HG03025 (cell line): ENCODE measurements around the gene HEYL.

ENCODE experiments used
- ATAC-seq: cut with Tn5 transposase; IDR thresholded peaks from one replicate; pipeline ENCODE4 v1.9.1; 2021; ENCODE audit warnings: mild to moderate bottlenecking, moderate library complexity; ENCODE audit not compliant: unreplicated experiment, low FRiP score

The HEYL gene

DNA sequence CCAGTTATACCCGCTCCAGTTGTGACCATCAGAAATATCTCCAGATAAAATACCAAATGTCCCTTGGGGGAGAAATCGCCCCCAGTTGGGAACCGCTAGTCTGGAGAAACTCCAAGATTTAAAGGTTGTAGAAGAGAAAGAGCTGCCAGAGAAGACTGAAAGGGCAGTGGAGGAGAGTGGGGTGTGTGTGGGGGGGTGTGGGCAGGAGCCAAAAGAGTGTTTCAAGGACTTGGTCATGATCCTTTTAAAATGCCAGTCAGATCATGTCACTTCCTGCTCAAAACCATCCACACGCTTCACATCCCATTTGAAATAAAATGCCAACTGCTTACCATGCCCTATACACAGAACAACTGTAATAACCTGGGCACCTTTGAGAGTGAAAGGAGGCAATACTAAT, 3.4 kb upstream of the HEYL start:
- ATAC-seq, result no peak

DNA sequence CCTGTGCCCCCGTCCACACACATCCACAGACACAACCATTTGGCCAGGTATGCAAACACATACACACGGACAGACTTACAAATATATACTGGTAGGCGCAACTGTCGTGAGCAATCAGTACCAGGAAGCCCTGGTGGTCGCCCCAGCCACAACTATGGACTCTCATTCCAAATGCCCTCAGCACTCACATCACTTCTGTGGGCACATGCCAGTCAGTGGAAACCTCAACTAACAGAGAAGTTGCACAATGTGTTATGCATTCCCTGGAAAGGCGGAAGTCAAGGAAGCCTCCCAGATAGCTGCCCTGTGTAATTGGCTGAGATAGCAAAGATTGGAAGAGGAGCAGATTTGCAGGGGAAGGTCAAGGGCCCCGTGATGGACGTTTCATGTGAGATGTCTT, 1.4 kb upstream of the HEYL start:
- no peak for ATAC-seq

DNA sequence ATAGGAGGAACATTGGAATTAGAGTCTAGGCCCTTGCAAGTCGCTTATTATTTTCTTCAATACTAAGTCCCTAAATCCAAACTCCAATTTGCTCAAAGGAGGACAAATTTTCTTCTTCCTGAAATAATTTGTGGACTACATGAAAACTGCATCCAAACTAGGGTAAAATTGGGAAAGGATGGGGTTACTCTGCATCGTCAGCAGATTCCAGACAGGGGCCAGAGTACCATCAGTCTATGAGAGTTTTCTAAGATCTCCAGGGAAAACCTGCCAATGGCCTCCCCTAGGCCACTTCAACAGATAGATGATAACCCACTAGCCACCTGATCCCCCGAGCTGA, 508 bp downstream of the HEYL start:
- no peak for ATAC-seq

DNA sequence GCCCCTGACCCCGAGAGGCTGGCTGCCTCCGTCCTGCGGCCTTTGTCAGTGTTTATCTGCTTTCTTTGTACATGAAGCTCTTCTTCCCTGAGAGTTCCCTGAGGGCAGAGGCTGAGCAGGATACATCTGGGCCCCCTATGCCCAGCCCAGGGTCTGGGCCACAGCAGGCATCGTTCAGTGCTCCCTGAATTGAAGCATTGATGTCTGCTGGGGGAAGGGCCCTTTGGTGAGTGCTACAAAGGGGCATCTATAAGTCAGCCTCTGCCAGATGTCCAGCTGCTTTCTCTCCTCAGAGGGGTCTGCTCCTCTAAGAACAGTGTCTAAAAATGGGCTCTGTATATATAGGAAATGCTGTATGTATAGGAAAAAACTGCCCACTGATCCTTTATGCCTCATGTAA, 2.1 kb downstream of the HEYL start:
- ATAC-seq, result no peak

DNA sequence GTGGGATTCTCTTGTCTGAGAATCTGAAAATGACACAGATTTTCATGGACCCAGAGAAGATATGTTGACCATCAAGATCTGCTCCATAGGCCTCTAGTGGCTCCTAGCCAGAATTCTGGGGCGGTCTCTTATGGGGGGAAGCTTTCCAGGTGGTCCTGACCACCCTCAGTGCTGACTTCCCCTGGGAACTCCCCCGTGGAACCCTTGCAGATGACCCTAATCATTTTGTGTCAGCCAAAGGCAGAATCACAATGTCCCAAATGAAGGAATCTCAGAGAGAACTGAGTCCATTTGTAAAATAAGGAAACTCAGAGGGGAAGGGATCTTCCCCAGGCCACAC, 3.6 kb downstream of the HEYL start:
- no peak for ATAC-seq

DNA sequence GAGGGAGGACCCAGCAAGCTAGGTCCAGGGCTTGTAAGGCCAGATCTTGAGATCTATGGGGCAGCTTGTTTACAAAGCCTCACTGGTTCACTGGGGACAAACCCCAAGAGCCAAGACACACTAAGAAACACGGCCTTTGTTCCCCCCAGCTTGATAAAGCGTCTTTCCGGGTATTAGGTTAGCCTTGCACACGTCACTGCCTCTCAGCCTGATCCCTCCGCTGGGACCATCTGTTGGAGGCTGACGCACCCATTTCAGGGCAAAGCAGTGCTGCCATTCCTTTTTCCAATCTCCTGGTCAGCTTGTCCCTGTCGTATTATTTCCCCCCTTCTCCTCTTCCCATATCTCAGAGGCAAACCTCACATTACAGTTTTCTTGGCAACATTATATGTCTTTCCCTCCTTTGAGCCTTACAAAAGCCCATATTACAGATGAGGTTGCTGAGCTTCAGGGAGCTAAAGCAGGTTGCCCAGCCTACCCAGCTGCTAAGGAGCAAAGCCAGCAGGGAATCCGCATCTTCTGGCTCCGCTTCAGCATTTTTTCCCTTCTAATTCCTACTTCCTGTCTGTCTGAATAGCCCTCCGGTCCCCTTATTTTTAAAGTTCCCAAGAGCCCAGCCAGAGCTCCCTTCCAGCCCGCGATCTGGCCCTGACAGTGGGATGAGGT, 4.1 kb downstream of the HEYL start:
- no peak for ATAC-seq

DNA sequence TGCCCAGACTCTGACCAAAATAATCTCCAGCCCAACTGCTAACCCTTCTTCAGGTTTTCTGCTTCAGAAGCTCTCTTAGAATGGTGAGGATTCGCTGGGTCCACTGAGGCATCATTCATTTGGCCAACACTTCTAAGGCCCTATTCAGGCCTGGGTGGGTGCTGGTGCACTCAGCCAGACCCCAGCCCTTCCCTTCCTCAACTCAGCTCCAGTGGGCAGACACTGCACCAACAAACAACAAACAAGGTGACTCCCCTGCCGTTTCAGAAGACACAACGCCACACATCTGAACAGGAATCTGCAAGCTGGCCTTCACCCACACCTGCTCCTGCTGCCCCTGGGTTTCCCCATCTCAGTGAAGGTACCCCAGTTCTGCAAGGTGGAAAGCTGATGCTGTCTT, 6.0 kb downstream of the HEYL start:
- no peak for ATAC-seq

DNA sequence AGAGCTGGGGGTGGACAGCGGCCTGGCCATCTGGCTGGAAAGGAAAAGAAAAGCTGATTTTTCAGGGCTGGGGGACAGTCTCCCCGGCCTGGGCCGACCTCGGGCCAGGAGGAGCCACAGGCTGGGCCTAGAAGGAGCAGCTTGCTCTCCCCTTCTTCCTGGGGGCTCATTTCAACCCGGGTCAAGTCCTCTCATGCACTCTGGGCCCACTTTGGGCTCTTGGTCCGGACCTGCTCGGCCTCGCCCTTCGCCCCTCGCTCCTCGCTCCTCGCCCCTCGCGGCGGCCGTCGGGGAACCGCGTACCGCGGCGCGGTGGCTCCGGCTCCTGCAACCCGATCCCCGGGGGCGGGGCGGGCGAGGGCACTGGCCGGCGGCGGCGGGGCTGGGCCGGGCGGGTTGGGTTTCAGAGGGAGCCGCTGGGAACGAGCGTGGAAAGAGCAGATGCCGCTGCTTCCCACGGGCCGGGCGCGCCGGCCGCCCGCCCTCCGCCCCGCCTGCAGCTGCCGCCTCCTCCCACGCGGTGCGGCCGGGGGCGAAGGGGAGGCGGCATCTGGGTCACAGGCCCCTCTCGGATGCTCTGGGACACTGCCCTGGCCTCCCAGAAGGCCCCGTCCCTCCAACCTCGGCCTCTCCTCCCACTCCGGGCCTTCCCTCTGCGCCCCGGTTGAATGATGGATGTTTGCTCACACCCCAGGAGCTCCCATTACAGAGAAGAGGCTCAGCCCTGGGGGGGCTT, 6.6 kb downstream of the HEYL start:
- ATAC-seq, result no peak

DNA sequence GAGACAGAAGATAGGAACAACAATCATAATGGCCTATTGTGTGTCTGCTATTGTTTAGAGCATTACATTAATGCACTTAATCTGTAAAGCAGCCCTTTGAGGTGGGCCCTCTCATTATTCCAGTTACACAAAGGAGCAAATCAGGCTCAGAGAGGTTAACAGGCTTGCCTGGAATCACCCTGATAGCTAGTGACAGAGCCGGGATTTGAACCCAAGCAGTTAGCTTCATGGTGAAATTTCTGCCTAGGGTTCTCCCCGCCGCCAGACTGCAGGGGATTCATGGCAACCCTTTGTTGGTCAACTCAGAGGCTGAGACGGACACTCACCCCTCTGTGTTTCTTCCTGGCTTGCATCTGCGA, 7.1 kb downstream of the HEYL start:
- no peak for ATAC-seq

DNA sequence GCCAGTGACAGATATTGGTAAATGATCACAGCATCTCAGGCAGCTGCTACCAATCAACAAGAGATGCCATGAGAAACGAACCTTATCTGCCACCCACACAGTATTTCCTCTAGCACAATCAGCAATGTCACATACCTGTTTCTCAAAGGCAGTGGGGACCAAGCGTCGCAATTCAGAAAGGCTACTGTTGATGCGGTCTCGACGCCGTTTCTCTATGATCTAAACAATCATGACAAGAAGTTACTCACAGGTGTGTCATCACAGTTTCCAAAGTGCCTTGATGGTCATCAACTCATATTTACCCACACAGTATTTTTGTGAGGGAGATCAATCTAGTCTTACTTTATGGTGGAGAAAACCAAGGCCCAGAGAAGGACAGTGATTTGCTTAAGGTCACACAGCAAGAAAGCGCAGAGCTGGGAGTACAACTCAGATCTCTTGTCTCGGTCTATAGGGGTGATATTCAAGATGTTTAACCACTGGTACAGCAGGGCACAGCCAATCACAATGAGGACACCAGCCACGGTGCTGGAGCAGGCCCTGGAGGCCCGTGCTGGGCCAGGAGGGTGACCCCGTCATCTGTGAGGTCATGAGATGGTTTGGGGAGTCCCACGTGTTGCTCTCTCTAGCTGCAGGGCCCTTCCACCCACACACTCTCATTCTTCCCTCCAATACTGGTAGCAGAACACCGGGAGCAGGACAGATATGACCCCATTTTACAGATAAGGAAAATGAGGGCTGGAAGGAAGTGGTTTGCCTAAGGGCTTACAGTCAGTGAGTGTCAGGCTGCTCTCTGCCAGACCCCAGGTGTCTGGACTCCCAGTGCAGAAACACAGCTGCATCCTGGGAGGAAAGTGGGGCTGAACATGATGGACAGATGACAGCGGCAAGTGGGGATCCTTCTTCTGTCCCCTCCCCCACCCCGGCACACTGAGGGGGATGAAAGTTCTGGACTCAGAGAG, 7.8 kb downstream of the HEYL start:
- ATAC-seq, result no peak

DNA sequence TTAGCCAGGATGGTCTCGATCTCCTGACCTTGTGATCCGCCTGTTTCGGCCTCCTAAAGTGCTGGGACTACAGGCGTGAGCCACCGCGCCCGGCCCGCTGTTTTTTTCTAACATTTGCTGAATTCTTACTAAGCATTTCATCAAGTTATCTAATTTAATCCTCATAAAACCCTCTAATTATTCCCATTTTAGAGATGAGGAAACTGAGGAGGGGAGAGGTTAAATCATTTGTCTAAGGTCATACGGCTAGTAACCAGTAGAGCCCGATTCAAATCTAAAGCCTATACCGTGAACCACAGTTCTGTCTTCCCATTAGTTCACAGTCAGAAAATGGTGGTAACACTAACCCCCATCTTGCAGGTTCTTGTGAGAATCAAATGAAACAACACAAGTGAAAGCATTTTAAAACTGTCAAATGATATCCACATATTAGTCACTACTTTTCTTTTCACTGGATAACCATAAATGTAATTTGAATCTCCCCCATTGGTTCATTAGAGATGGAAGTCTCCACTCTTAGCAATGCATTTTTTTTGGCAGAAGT, 10.6 kb downstream of the HEYL start:
- no peak for ATAC-seq

DNA sequence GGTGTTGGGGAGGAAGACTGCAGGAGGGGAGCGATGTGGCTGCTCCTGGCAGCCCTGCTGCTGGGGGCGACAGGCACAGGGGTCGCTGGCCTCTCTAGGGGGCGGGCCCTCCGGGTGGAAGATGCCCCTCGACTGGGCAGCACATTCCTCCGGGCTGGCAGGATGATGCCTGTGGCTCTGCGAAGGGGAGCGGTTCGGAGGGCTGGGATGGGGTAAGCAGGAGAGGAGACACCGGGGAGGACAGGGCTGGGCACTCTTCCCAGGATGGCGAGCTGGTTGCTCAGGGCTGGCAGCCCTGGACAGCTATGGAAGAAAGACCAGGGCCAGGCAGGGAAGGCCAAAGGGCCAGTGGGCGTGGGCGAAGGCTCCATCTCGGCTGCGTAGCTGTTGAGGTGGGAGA, 12.8 kb downstream of the HEYL start:
- no peak for ATAC-seq

DNA sequence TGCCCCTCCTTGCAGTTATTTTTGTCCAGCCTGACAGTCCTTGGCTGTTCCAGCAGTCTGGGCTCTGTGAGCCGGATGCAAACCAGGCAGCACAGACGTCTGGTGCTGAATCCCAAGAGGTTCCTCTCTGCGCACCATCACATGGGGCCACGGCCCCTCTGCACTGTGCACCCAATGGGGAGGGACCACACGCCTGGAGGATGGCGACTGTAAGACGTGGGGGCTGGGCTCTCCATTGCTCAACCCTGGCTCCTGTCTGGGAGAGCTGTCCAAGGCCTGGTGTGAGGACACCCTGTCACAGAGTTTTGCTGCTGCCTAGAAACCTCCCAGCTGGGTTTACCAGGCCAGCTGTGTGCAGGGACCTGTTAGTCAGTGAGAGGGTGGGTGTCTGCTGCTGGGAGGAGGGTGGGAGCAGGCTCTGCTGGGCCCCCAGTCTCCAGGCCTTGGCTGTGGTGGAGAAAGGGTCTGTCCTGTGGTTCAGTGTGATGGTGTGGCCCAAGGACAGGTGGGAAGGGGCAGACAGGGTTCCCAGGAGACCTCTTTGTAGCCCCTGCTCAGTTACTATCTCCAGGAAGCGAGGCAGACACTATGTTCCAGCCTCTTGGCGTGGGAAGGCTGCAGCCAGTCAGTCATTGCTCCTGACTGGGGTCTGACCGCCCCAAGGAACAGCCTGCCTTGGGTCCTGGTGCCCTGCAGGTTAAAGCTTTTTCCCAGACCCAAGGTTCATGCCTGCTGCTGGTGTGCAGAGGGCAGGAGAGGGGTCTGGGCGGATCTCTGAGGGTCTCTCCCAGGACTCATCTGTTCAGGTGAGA, 13.8 kb downstream of the HEYL start:
- ATAC-seq, result no peak

DNA sequence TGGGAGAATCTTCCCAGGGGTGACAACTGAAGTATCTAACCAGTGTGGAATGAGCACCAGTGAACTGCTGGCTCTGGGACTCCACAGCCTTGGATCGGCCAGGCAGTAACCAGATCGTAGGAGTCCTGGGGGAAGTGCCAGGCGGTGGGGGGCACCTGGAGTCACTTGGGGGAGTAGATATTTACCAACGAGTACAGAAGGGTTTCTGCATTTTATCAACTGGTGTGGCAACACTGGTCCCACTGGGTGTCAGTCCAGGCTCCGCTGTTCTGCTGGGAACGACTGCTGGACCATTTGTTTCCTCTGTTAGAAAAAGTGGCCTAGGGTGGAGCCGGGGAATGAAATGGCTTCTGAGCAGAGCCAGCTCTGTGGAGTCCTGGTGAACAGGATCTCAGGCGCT, 14.4 kb downstream of the HEYL start:
- ATAC-seq, result no peak

DNA sequence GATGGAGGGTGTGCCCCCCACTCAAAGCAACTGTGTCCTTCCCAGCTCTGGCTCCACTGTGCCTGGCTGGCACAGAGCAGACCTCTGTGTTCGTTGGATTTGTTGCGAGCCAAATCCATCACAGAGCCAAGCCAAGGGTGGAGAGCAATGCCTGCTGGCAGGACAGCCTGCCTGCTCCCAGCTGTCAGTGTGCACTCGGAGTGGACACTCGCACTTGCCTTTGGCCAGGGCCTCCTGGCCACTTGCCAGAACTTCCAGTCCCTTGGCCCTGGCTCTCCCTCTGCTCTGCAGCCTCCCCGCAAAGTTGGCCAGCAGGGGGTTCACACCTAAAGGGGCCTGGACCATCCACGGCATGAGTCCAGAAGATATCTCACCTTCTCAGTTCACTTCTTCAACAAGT, 16.4 kb downstream of the HEYL start:
- no peak for ATAC-seq

DNA sequence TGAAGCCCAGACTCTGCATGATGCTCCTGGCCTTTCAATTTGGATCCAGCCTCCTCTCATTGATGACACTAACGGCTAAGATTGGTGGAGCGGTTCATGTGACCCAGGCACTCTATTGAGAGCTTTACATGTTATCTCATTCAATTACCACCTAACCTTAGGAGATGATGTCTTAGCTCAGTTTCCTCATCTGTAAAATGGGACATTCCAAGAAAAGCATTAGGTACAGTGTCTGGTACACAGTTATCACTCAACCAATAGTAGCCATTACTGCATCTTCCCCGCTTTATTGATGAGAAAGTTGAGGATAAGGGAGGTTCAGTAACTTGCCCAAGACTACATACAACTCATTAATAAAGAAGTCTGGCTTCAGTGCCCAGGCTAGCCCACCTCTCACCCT, 17.0 kb downstream of the HEYL start:
- no peak for ATAC-seq

DNA sequence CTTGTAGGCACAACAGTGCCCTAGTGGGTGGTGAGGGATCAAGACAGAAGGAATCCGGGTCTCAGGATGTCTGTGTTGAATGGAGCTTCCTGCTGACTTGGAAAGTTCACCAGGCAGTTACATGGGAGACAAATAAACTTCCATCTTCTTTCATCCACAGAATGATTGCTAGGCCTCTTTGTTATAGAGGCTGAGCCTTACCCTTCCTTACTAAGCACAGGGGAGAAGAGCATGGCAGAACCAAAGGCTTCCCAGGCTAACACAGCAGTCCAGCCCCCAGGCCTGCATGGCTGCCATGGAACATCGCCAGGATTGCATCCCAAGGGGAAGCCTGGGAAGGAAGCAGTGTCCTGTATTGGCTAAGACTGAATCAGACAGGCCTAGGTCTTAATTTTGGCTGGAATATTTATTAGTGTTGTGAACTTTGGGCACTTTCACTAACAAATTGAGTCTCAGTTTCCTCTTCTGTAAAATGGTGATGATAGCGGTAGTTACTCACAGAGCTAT, 18.7 kb downstream of the HEYL start:
- no peak for ATAC-seq

DNA sequence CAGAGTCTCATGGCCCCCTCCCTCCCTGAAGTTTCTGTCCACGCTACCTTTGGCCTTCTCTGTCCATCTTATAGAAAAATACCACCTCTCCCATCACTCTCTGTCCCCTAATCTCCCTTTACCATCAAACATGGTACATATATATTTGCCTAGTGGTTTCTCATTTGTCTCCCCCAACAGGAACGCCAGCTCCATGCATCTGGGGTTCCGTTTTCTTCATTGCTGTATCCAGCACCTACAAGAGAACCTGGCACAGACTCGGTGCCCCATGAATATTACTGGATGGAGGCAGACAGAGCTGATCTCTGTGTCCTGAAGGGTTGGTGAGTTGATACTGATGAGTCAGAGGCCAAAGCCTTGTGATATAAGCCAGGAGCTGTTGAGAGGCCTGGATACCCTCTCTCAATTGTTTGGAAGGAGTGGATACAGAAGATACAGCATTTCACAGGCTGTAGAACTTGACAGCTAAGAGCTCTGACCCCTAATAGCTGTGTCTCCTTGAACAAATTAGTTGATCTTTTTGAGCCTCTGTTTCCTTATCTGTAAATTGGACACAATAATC, 21.9 kb downstream of the HEYL start:
- no peak for ATAC-seq

DNA sequence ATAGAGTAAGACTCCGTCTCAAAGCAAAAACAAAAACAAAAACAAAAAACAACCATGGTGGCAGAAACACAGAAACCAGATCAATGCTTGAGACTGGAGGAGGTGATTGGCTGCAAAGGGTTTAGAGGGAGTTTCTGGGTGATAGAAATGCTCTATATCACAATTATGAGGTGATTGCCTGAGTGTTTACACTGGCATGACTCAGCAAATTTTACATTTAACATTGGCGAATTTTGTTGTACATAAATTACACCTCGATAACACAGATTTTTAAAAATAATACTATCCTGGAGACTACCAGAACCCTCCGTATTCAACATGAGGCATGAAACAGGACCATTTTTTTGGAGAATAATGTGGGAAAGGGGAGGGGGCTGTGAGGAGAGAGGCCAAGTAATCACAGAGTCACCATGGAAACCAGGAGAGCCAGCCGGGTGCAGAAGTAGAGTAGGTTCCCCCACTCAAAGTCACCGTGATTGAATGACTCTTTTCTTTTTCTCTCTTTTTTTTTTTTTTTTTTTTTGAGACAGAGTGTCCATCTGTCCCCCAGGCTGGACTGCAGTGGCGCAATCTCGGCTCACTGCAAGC, 24.3 kb downstream of the HEYL start:
- no peak for ATAC-seq

DNA sequence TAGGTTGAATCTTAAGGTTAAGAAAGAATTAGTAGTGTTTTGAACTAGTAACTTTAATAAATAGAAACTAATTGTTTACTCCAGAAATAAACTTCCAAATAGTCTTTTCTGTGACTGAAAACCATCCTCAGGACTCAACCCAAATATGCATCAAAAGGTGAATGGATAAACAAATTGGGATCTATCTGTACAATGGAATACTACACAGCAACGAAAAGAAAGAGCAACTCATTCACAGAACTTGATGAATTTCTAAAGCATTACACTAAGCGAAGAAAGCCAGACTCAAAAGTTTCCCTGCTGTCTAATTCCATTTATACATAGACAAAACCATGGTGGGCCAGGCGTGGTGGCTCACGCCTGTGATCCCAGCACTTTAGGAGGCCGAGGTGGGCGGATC, 25.0 kb downstream of the HEYL start:
- no peak for ATAC-seq
